Amniotic epithelial cell (primary cell): ENCODE measurements around the gene PRIMA1.

Experiments used
- DNase-seq: peaks from one replicate; pipeline ENCODE4 v3.0.0-alpha.2; 2010; ENCODE audit warnings: low read depth

The PRIMA1 gene

DNA sequence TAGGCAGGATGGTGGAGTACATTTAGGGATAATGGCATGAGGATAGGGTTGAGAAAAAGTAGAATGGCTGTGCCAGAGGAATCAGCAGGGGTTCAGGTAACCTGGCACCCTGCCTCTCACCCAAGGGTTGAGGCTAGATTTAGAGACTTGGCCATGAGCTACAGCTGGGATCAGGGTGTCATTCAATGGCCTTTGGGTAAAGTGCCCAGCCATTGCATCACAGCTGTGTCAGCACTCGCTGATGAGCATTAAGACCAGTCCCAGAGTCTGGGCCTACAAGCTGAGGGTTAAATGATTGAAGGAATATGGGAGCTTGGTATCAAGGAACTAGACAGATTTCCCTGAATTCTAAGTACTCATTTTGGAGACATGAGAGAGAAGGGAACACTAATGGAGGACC is 113.9 kb downstream of the PRIMA1 start:
- DNase-seq: no peak

DNA sequence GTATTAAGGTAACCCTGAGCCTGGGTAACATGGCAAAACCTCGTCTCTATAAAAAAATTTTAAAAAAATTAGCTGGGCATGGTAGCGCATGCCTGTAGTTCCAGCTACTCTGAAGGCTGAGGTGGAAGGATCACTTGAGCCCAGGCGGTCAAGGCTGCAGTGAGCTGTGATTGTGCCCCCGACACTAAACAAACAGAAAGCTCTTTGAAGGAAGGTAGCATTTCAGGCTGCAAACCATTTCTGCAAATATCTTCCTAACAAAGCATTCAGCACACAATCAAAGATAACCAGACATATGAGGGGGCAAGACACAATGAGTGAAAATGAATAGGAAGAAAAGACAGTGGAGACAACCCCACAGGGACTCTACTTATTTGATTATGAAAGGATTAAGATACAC is 118.7 kb downstream of the PRIMA1 start:
- DNase-seq: no peak
